IgD-negative memory B cell (primary cell): Measurements from ENCODE around the gene FHDC1. TPM values are rescaled to one million over a fixed set of nuclear protein-coding genes. Genes with fewer than 3 reads are reported as not detected.

Experiments used
- H3K27ac Mint-ChIP-seq, 3 donors: one replicate each; pipeline ENCODE4 v1.8.0; 2020 to 2022; ENCODE audit warnings: mild to moderate bottlenecking in 3 of 3, mixed read lengths in 3 of 3, moderate library complexity in 1 of 3
- H3K27me3 Mint-ChIP-seq: one replicate; pipeline ENCODE4 v1.8.0; 2021; ENCODE audit warnings: mixed read lengths
- H3K36me3 Mint-ChIP-seq: one replicate; pipeline ENCODE4 v1.8.0; 2020; ENCODE audit warnings: mild to moderate bottlenecking, mixed read lengths
- H3K4me1 Mint-ChIP-seq, 3 donors: one replicate each; pipeline ENCODE4 v1.8.0; 2020 to 2022; ENCODE audit warnings: mixed read lengths in 3 of 3, mild to moderate bottlenecking in 1 of 3
- H3K4me3 Mint-ChIP-seq, 4 donors: one replicate each; pipeline ENCODE4 v1.8.0; 2020 to 2022; ENCODE audit warnings: mild to moderate bottlenecking in 4 of 4, mixed read lengths in 4 of 4, moderate library complexity in 3 of 4
- H3K9me3 Mint-ChIP-seq, 3 donors: one replicate each; pipeline ENCODE4 v1.8.0; 2020 to 2021; ENCODE audit warnings: mixed read lengths in 3 of 3, mild to moderate bottlenecking in 1 of 3
- polyA plus RNA-seq: library from polyadenylated mRNA; unstranded; fragments of 300-500 nt; fragmentation: Illumina TruSeq; gene quantifications from one replicate; pipeline ENCODE4 v1.2.3, GENCODE V29; 2021

The FHDC1 gene
- polyA plus RNA-seq, 1 donor from 2014 or later = 0.06 TPM

DNA sequence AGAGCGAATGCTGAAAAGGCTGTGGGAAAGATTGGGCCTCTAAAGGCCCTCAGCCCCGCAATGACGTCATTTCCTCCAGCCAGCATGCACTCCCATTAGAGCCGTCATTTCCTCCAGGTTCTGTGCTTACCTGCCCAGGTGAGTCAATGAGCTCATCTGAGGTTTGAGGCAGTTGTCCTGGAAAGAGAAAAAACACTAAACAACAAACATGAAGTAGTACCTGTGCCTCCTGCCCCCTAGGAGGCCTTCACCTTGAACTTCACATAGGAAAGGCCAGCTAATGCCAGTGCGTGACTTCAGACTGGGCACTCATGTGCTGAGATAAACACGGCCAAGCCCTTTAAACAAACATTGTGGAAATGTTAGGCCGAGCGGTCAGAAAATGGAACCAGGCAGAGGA lies 55.9 kb downstream of the FHDC1 start:
- Mint-ChIP-seq H3K27ac (no peak overlapping the region), H3K4me3 (no peak overlapping the region), H3K4me1 (peaks cover 0 to 10% (median 0%) of the 10 kb centered on the region in 3 donors), H3K9me3 (no peaks in the 10 kb centered on the region), H3K36me3 (no peaks in the 10 kb centered on the region), H3K27me3 (peaks cover 5% of the 10 kb centered on the region)

DNA sequence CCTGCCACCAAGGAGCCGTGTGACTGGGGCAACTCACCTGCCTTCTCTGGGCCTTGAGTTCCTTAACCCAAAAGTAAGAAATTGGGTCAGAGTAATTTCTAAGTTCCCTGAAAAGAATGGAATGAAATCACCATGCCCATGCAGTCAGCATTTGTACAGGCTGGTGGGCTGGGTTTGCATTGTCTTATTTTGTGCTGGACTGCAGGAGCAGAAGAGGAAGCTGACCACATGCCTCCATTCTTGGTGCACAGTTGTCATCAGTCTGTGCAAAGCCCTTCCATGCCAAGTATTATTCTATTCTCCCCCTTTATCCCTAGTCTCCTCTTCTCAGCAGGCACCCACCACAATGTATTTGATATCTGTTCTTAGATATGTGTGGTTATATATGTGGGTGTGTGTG lies 56.3 kb downstream of the FHDC1 start:
- no peaks in the 10 kb centered on the region for H3K9me3 Mint-ChIP-seq
- H3K27ac Mint-ChIP-seq = peak overlapping the region in 1 of 3 donors; percentile 15
- H3K27me3 Mint-ChIP-seq = peaks cover 6% of the 10 kb centered on the region
- no peak overlapping the region for H3K4me3 Mint-ChIP-seq
- H3K36me3 Mint-ChIP-seq = no peaks in the 10 kb centered on the region
- H3K4me1 Mint-ChIP-seq = peaks cover 0 to 10% (median 0%) of the 10 kb centered on the region in 3 donors

DNA sequence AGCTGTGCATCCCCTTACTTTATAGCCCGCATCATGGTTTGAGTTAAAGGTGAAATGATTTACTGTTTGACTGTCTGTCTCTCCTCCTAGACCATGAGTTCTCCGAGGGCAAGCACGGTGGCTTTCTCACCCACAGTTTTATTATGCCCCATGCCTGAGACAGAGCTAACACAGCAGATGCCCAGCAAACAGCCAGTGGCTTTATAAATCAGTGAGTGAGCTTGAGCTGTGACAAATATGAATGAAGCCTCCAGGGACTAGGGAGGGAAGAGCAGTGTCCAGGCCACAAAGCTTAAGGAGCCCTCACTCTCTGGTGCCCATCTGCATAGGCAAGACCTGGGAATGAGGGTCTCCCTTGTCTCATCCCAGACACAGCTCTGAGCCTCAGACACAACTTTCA lies 57.9 kb downstream of the FHDC1 start:
- H3K9me3 Mint-ChIP-seq = no peaks in the 10 kb centered on the region
- H3K4me3 Mint-ChIP-seq = no peak overlapping the region
- peaks cover 8% of the 10 kb centered on the region for H3K27me3 Mint-ChIP-seq
- no peak overlapping the region for H3K27ac Mint-ChIP-seq
- no peaks in the 10 kb centered on the region for H3K36me3 Mint-ChIP-seq
- H3K4me1 Mint-ChIP-seq = peaks cover 0 to 10% (median 0%) of the 10 kb centered on the region in 3 donors

DNA sequence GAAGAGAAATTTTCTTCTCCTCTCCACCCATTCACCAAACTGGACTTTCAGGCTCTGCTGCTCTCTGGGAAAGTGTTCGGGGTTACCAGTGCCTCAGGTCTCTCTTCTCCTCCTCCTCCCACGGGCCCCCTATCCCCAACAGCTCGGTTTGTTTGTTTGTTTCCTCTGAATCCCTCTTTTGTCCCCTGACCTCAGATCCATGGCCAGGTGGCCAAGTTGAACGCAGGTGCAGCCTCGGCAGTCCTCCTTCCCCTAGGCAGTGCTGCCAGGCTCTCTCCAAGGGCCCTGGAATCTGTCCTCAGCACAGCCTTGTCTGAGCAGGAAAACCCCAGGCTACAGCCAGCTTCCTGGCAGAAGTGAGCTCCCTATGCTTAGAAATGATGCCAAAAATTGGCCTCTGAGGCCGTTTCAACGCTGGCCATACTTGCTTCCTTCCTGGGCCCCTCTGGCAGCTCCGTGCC lies 60.0 kb downstream of the FHDC1 start:
- Mint-ChIP-seq H3K27ac (peak overlapping the region in 1 of 3 donors; percentile 35), H3K9me3 (no peaks in the 10 kb centered on the region), H3K36me3 (no peaks in the 10 kb centered on the region), H3K4me3 (no peak overlapping the region), H3K27me3 (peaks cover 8% of the 10 kb centered on the region), H3K4me1 (peaks cover 0 to 10% (median 0%) of the 10 kb centered on the region in 3 donors)

DNA sequence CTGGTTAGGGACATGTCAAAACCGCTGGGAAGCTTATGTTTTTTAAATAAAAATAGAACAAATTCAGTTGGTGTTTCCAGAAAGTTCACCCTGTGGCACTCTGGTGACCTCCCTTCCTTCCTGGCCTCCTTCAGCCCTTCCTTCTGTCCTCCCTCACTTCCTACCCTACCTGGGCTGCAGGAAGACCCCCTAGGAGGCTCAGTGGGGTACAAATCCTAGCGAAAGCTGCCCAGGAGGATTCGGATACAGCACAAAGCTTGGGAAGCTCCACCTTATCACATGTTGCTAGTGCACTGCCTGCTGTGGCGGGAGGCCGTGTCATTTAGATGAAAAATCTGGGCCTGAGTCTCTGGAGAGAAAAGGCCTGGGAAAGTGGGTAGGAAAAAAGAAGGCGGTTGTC lies 60.5 kb downstream of the FHDC1 start:
- peaks cover 8% of the 10 kb centered on the region for H3K27me3 Mint-ChIP-seq
- H3K4me3 Mint-ChIP-seq = no peak overlapping the region
- no peaks in the 10 kb centered on the region for H3K36me3 Mint-ChIP-seq
- H3K27ac Mint-ChIP-seq = no peak overlapping the region
- H3K4me1 Mint-ChIP-seq = peaks cover 0 to 5% (median 0%) of the 10 kb centered on the region in 3 donors
- no peaks in the 10 kb centered on the region for H3K9me3 Mint-ChIP-seq

DNA sequence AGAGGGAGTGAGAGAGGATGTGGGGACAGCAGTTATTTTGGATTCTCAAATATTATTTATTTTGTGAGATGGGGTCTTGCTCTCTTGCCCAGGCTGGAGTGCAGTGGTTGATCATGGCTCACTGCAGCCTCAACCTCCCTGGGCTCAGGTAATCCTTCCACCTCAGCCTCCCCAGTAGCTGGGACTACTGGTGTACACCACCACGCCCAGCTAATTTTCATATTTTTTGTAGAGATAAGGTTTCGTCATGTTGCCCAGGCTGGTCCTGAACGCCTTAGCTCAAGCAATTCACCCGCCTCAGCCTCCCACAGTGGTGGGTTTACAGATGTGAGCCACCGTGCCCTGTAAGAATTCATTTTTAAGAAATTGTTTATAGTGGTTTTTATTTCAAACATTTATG lies 61.2 kb downstream of the FHDC1 start:
- peaks cover 8% of the 10 kb centered on the region for H3K27me3 Mint-ChIP-seq
- H3K27ac Mint-ChIP-seq = peak overlapping the region in 1 of 3 donors; percentile 65
- no peaks in the 10 kb centered on the region for H3K36me3 Mint-ChIP-seq
- no peaks in the 10 kb centered on the region for H3K9me3 Mint-ChIP-seq
- no peak overlapping the region for H3K4me3 Mint-ChIP-seq
- H3K4me1 Mint-ChIP-seq = peaks cover 0 to 2% (median 0%) of the 10 kb centered on the region in 3 donors

DNA sequence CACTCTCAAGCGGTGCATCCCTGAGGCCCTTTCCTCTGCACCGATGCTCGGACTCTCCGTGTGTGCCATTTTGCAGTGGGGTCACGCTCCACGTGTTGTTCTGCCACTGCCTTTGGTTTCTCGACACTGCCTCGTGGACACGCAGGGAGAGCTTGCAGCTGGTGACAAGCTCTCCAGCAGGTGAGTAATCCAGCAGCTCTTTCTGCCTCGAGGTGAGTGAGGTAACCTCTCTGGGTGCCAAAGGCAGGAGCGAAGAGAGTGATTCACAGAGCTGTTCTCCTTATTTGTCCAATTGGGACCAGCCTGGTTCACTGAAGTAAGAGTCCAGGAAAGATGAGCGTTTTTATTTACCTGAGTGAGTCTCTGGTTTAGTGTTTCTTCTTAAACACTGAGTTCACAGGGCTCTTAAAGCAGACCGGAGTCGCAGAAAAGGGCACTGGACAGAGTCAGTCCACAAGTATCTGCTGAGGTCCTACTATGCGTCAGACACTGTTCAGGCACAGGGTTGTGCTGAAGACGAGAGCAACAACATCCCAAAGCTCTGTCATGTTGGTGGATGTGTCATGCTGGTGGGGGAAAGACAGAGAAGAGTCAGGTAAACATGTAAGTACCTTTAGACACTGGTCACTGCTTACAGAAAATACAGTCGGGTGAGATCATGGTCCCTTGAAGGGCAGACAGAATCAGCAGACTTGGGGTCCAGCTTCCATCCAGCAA lies 61.8 kb downstream of the FHDC1 start:
- Mint-ChIP-seq H3K4me3 (no peak overlapping the region), H3K27ac (peak overlapping the region in 1 of 3 donors; percentile 65), H3K9me3 (no peaks in the 10 kb centered on the region), H3K27me3 (peaks cover 8% of the 10 kb centered on the region), H3K36me3 (no peaks in the 10 kb centered on the region), H3K4me1 (peaks cover 0 to 3% (median 2%) of the 10 kb centered on the region in 3 donors)

DNA sequence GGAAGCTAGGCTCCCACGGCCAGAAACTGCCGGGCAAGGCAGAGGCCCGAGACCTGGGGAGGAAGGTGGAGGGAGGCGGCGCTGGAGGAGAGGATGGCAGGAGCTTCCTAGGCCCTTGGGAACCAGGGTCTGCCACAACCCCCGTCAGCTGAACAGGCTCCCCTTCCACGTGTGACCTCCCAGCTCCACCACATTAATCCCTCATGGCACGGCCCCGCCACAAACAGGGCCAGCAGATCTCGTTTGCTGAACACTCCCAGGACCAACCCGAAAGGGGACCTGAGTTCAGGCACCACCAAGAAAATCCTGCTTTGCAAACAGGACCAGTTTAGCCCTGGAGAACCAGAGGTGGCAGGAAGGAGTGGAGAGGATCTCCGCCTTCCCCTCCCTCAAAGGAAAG lies 62.7 kb downstream of the FHDC1 start:
- Mint-ChIP-seq H3K36me3 (no peaks in the 10 kb centered on the region), H3K4me1 (peaks cover 4 to 8% (median 4%) of the 10 kb centered on the region in 3 donors), H3K27ac (peak overlapping the region in 1 of 3 donors; percentile 1), H3K9me3 (no peaks in the 10 kb centered on the region), H3K4me3 (no peak overlapping the region), H3K27me3 (peaks cover 8% of the 10 kb centered on the region)

DNA sequence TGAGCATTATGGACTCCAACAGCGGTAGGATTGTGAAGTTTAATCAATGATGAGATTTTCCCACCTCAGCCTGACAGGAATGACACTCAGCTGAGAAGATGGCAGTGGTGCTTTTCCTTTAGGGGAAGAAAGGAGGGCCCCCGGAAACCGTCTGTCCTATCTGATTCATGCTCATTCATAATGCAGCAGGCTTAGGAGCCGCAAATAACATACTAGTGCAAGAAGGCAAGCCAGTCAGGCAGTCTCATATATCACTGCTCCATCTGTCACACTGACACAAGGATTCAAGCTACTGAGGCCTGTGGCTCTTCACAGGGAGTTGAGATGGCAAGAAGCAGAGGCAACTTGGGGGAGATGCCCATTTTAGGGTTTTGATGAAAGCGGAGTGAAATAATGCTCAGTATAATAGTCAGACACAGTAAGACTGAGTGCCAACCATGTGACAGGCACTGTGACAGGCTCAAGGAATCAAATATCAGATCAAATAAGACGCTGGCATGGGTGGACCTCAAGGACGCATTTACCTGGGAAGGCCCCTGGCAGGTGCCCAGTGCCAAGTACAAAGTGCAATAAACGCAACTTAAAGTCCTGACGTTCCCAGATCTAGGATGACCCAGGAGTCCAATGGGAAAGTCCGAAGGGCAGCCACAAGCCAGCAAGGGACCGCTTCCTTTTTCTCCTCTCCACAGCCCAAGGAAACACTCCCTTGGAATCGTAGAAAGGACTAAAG lies 63.4 kb downstream of the FHDC1 start:
- H3K9me3 Mint-ChIP-seq = no peaks in the 10 kb centered on the region
- peaks cover 8% of the 10 kb centered on the region for H3K27me3 Mint-ChIP-seq
- no peaks in the 10 kb centered on the region for H3K36me3 Mint-ChIP-seq
- no peak overlapping the region for H3K4me3 Mint-ChIP-seq
- no peak overlapping the region for H3K27ac Mint-ChIP-seq
- H3K4me1 Mint-ChIP-seq = peaks cover 9 to 15% (median 11%) of the 10 kb centered on the region in 3 donors

DNA sequence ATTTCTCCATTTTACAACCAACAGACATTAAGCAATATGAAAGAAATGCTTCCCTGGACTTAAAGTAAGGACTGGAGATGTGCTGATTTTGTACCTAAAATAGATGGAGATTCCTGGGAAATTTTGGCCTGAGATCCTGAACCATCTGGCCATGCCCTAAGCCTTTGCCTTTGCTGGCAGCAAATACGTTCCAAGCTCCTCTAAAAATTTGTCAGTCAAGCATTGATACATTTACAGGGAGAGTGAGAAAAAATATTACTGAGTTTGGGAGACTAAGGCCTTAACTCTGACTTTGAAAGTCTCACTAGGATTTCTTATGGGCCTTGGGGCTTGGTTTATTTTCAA lies 63.9 kb downstream of the FHDC1 start:
- peaks cover 8% of the 10 kb centered on the region for H3K27me3 Mint-ChIP-seq
- H3K4me1 Mint-ChIP-seq = peaks cover 11 to 15% (median 14%) of the 10 kb centered on the region in 3 donors
- no peak overlapping the region for H3K4me3 Mint-ChIP-seq
- no peak overlapping the region for H3K27ac Mint-ChIP-seq
- H3K36me3 Mint-ChIP-seq = no peaks in the 10 kb centered on the region
- H3K9me3 Mint-ChIP-seq = no peaks in the 10 kb centered on the region

DNA sequence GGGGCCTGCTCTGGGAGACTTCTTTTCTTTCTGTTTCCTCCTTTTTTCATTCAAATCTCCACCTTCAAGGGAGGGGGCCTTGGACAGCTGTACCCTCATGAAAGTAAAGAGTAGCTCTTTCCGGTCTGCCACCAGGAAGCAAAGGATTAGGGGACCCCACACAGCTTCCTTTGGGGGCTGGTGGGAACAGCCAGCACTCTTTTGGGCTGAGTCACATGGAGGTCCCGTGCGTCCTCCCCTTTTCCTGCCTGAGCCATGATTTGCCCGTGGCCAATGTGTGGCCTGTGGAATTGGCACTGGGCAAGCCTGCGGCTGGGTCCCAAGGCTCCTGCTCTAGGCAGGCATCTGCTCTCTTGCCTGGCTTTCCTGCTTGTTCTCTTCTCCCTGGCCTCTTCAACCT lies 65.5 kb downstream of the FHDC1 start:
- Mint-ChIP-seq H3K4me1 (peaks cover 16 to 19% (median 18%) of the 10 kb centered on the region in 3 donors), H3K9me3 (no peaks in the 10 kb centered on the region), H3K27ac (peak overlapping the region in 1 of 3 donors; percentile 54), H3K4me3 (no peak overlapping the region), H3K36me3 (no peaks in the 10 kb centered on the region), H3K27me3 (peaks cover 6% of the 10 kb centered on the region)

DNA sequence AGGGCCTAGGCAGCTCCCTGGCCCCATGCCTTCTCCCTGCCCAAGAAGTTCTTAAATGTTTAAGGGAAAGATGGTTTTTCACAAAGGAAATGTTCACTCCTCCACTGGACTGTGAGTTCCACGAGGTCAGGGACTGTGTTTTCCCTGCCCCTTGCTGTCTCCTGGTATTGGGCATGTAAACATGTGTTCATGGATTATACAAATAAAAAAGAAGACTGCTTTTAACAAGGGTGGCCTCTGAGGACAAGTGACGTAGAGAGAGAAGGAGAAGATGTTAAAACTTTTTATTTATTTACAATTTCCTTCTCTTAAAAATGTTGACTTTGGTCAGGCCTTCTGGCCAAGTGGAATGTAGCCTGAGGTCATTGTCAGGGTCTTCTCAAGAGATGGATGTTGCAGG lies 66.0 kb downstream of the FHDC1 start:
- Mint-ChIP-seq H3K36me3 (no peaks in the 10 kb centered on the region), H3K4me1 (peaks cover 20 to 22% (median 20%) of the 10 kb centered on the region in 3 donors), H3K27me3 (peaks cover 2% of the 10 kb centered on the region), H3K4me3 (no peak overlapping the region), H3K27ac (peak overlapping the region in 1 of 3 donors; percentile 54), H3K9me3 (no peaks in the 10 kb centered on the region)

DNA sequence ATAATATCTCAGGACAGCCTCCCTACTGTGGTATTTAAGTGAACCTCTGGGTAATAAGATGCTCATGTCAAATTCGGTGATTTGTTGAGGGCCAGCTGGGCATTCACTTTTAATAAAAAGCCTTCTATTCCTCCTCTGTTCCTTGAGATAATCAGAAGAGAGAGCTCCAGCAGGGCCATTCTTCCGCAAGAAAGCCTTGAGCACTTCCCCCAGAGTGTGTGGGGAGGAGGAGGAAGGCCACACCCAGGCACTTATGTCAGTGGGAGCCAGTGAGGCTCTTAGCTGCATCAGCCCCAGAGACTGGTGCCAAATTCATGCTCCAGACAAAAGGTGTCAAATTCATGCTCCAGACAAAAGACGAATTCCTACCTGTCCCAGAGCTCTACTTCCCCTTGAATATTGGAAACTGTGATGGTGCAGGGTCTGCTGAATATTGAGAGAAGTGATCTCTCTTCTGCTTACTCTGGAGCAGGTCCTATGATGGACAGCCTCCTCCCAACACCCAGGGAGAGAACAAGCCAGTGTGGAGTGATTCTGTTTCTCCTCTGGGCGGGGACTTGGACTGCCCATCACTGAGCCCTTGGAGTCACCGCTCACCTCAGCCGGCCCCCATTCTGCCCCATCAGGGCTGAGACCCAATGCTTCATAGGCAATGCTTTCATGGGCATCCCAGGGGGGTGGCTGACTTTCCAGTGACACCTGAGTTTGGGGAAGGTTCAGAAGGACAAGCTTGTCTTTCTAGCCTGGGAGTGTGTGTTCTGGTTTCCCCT lies 68.1 kb downstream of the FHDC1 start:
- Mint-ChIP-seq H3K4me1 (peaks cover 31 to 33% (median 32%) of the 10 kb centered on the region in 3 donors), H3K9me3 (peaks cover 0 to 2% (median 2%) of the 10 kb centered on the region in 3 donors), H3K27me3 (no peaks in the 10 kb centered on the region), H3K4me3 (peak overlapping the region in 2 of 4 donors; percentile 30 to 63), H3K27ac (peak overlapping the region in 1 of 3 donors; percentile 27), H3K36me3 (no peaks in the 10 kb centered on the region)

DNA sequence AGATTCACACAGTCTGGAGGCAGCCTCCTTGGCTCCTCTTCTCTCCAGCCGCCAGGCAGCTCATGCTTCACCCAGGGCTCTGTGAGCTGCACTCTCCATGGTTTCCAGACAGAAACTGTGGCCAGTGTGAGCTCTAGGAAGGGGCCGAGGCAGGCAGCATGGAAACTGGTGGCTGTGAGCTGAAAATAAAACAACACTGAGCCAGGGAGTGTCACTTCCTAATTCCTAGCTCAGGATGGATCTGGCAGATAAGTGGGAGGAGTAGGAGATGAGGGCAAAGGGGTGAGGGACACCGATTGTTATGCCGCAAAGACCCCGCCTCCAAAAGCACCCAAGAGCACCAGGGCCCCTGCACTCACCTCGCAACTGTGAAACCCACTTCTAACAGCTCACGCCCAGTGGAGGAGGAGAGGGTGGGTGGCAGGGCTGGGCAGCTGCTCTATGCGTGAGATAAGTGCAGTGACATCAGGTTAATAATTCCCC lies 69.8 kb downstream of the FHDC1 start:
- Mint-ChIP-seq H3K27me3 (no peaks in the 10 kb centered on the region), H3K4me1 (peaks cover 35 to 40% (median 38%) of the 10 kb centered on the region in 3 donors), H3K4me3 (no peak overlapping the region), H3K36me3 (peaks cover 5% of the 10 kb centered on the region), H3K9me3 (peaks cover 3 to 10% (median 8%) of the 10 kb centered on the region in 3 donors), H3K27ac (no peak overlapping the region)
